GM12878 (cell line): Measurements from ENCODE around the gene AGBL1. TPM values are rescaled to one million over a fixed set of nuclear protein-coding genes. Genes with fewer than 3 reads are reported as not detected.

Source experiments
- ATAC-seq: fragments of 200-7000 bp; cut with Tn5 transposase; 3 replicates; pipeline ENCODE4 v1.9.1; 2020; ENCODE audit warnings: mild to moderate bottlenecking, moderate library complexity
- BruUV-seq: library from RNA; stranded (reverse); fragments of 400-500 nt; replicated peaks from 2 replicates; lab custom pipeline; 2021; lab: Mats Ljungman, UMichigan
- CTCF ChIA-PET: fragments of 300-600 bp; sonication (Branson Sonifier 250); formaldehyde crosslinking; extraction: SDS; loops from one replicate; lab custom pipeline; 2021; ENCODE audit warnings: inconsistent platforms; lab: Yijun Ruan, JAX
- POLR2A ChIA-PET: fragments of 350-600 bp; formaldehyde crosslinking; extraction: SDS; loops from one replicate; lab custom pipeline; 2021; ENCODE audit warnings: inconsistent platforms; lab: Charles Lee
- RAD21 ChIA-PET: fragments of 300-600 bp; sonication (Branson Sonifier 250); formaldehyde crosslinking; loops from one replicate; lab custom pipeline; 2023; ENCODE audit warnings: antibody characterized with exemption; ENCODE audit not compliant: unreplicated experiment; lab: Charles Lee
- SMC1A ChIA-PET: fragments of 300-600 bp; sonication (Branson Sonifier 250); formaldehyde crosslinking; loops from one replicate; lab custom pipeline; 2023; ENCODE audit not compliant: unreplicated experiment, uncharacterized antibody; lab: Charles Lee
- DNase-seq: peaks from one replicate; pipeline ENCODE4 v3.0.0-alpha.2; 2011; ENCODE audit warnings: low read depth, low spot score
- FAIRE-seq: peaks from 3 replicates; lab custom pipeline; 2011; peaks lifted over from hg19 to GRCh38; lab: Jason Lieb, UNC
- H2AFZ ChIP-seq: 2 replicates; pipeline ENCODE4 v1.6.0; 2011; ENCODE audit warnings: low read depth, low read length, control low read depth; ENCODE audit not compliant: control insufficient read depth
- H3K27ac ChIP-seq: 2 replicates; pipeline ENCODE4 v1.5.1; 2011; ENCODE audit warnings: control low read depth; ENCODE audit not compliant: control insufficient read depth, insufficient read depth
- H3K27me3 ChIP-seq, 2 experiments: replicated peaks in 1 of 2; 2 replicates each; pipeline versions ENCODE4 v1.6.0 to v1.6.1; 2011; ENCODE audit warnings: low read length in 1 of 2; ENCODE audit not compliant: control insufficient read depth in 2 of 2, insufficient read depth in 2 of 2
- H3K36me3 ChIP-seq, 2 experiments: 2 replicates each; pipeline ENCODE4 v1.5.1; 2011; ENCODE audit warnings: low read length in 1 of 2; ENCODE audit not compliant: control insufficient read depth in 2 of 2, insufficient read depth in 2 of 2
- H3K4me1 ChIP-seq: 2 replicates; pipeline ENCODE4 v1.6.1; 2011; ENCODE audit warnings: mild to moderate bottlenecking, low read length, moderate library complexity, mixed read lengths; ENCODE audit not compliant: control insufficient read depth, insufficient read depth
- H3K4me2 ChIP-seq: 2 replicates; pipeline ENCODE4 v1.6.0; 2011; ENCODE audit warnings: control low read depth; ENCODE audit not compliant: control insufficient read depth, insufficient read depth
- H3K4me3 ChIP-seq: fragments of 200-600 bp; sonication (generic); 2 replicates; pipeline ENCODE4 v1.5.1; 2016
- H3K79me2 ChIP-seq: 2 replicates; pipeline ENCODE4 v1.6.0; 2011; ENCODE audit warnings: low read length; ENCODE audit not compliant: control insufficient read depth, insufficient read depth
- H3K9ac ChIP-seq: 2 replicates; pipeline ENCODE4 v1.8.0; 2011; ENCODE audit warnings: low read length, control low read depth, mixed read lengths; ENCODE audit not compliant: control insufficient read depth, insufficient read depth
- H3K9me3 ChIP-seq: replicated peaks from 3 replicates; pipeline ENCODE4 v1.5.1; 2011; ENCODE audit warnings: mild to moderate bottlenecking, low read length; ENCODE audit not compliant: control insufficient read depth, insufficient read depth
- H4K20me1 ChIP-seq: 2 replicates; pipeline ENCODE4 v1.6.0; 2011; ENCODE audit not compliant: control insufficient read depth, insufficient read depth
- BACH1 ChIP-seq: fragments of 450-650 bp; IDR thresholded peaks from 2 replicates; pipeline ENCODE4 v1.6.1; 2017; ENCODE audit warnings: mild to moderate bottlenecking, borderline replicate concordance
- BHLHE40 ChIP-seq, 2 experiments: fragments of 450-650 bp in 1 of 2; IDR thresholded peaks; 2 replicates each; pipeline ENCODE4 v1.6.1; 2011 to 2017; ENCODE audit warnings: low read depth in 2 of 2, borderline replicate concordance in 1 of 2, improper control_type of control experiment in 1 of 2, low read length in 1 of 2, mild to moderate bottlenecking in 1 of 2
- ETV6 ChIP-seq, 2 experiments: fragments of 450-650 bp in 1 of 2; IDR thresholded peaks in 1 of 2; conservative IDR thresholded peaks in 1 of 2; 2 replicates each; pipeline ENCODE4 v1.6.1; 2014; ENCODE audit warnings: antibody characterized with exemption in 1 of 2, borderline replicate concordance in 1 of 2, low read depth in 1 of 2, mild to moderate bottlenecking in 1 of 2, moderate library complexity in 1 of 2
- FOXK2 ChIP-seq: fragments of 450-650 bp; IDR thresholded peaks from 2 replicates; pipeline ENCODE4 v1.6.1; 2017; ENCODE audit warnings: mild to moderate bottlenecking, moderate library complexity
- HCFC1 ChIP-seq: fragments of 150-350 bp; IDR thresholded peaks from 2 replicates; pipeline ENCODE4 v1.6.1; 2014; ENCODE audit warnings: low read length
- POU2F2 ChIP-seq: IDR thresholded peaks from 3 replicates; pipeline ENCODE4 v1.6.1; 2011; ENCODE audit warnings: low read depth, mild to moderate bottlenecking, low read length, borderline replicate concordance
- TCF7 ChIP-seq: IDR thresholded peaks from 2 replicates; pipeline ENCODE4 v1.6.1; 2014; ENCODE audit warnings: antibody characterized with exemption, borderline replicate concordance
- ZBED1 ChIP-seq: IDR thresholded peaks from 2 replicates; pipeline ENCODE4 v1.6.1; 2016; ENCODE audit warnings: borderline replicate concordance
- ZNF24 ChIP-seq: fragments of 450-650 bp; IDR thresholded peaks from 2 replicates; pipeline ENCODE4 v1.6.1; 2017; ENCODE audit warnings: antibody characterized with exemption, mild to moderate bottlenecking
- WGBS: methylation state at CpG from one replicate; pipeline ENCODE4 v1.1.6; 2016; ENCODE audit warnings: low lambda C conversion rate; ENCODE audit not compliant: insufficient replicate concordance, insufficient coverage; ENCODE audit errors: missing lambda C conversion rate; 5-methylcytosine and 5-hydroxymethylcytosine counted together
- in situ Hi-C: fragments of 300-500 bp; cut with MboI; formaldehyde crosslinking; loops from 9 replicates; pipeline ENCODE4 v1.14.3; 2018; ENCODE audit warnings: mixed read lengths
- intact Hi-C: fragments of 100-400 bp; cut with micrococcal nuclease; formaldehyde crosslinking; loops from one replicate; pipeline ENCODE4 v1.14.2; 2022; ENCODE audit not compliant: unreplicated experiment
- polyA plus RNA-seq, 11 experiments: library from polyadenylated mRNA; depleted of rRNA in 4 of 11; unstranded in 6 of 11; stranded (reverse) in 5 of 11; fragments of >200 nt; fragmentation: Nextera tagmentation in 4 of 11; fragmentation: Illumina TruSeq in 1 of 11; extraction: Ambion mirVana in 4 of 11; extraction: Trizol in 1 of 11; gene quantifications; 1 replicate in 1 of 11; 2 replicates in 10 of 11; pipeline versions ENCODE4 v1.2.1 to v1.2.3, GENCODE V29; 2011 to 2016; ENCODE audit warnings: inconsistent platforms in 2 of 11, missing spikeins in 2 of 11, low read depth in 1 of 11
- total RNA-seq, 4 experiments: library from RNA; depleted of rRNA in 3 of 4; stranded (reverse); fragments of >200 nt in 3 of 4; fragmentation: Illumina TruSeq in 1 of 4; extraction: Trizol in 1 of 4; gene quantifications; 2 replicates each; pipeline versions ENCODE4 v1.2.1 to v1.2.3, GENCODE V29; 2013 to 2021
- TF ChIP-seq, protein P1 (sequence below): fragments of 450-650 bp; IDR thresholded peaks from 2 replicates; pipeline ENCODE4 v1.6.1; 2017; ENCODE audit warnings: mild to moderate bottlenecking
- TF ChIP-seq, protein P2 (sequence below): fragments of 450-650 bp; formaldehyde crosslinking; IDR thresholded peaks from 2 replicates; pipeline ENCODE4 v1.4.0; 2022; ENCODE audit warnings: mild to moderate bottlenecking, moderate library complexity

AGBL1 gene
- total and polyA plus RNA-seq, 10 of the 15 experiments (the other 5 are each of a cell fraction or from before 2014, with no cell fraction given) = not detected

DNA sequence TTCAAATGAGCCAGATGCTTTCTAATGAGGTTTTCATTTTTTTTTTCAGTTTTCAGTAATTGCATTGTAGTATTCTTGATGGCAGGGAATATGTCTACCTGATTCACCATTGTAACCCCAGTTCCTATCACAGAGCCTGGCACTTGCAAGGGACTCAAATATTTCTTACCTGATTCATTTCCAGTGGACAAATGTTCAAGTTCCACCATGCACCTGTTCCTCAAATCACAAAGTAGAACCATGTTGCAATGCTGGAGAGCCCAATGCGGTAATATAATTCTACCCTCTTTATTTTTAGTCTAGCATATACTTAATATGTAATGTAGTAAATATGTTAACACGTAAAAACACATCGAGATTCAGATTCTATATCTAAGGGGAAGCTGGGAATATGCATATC, 722.6 kb downstream of the AGBL1 start:
- H3K4me1 ChIP-seq = no peaks in the 10 kb centered on the region
- H3K9me3 ChIP-seq = no peaks in the 10 kb centered on the region
- no peak overlapping the region for H3K9ac ChIP-seq
- TF ChIP-seq ZBED1 (no peak), BACH1 (no peak)
- TF ChIP-seq, all 136 proteins: peak for 0
- ChIA-PET SMC1A (no interaction called here), RAD21 (no interaction called here), POLR2A (no interaction called here), CTCF (no interaction called here)
- intact Hi-C loops = no loop called here
- H2AFZ ChIP-seq = no peak overlapping the region
- 30% methylated on average over 3 of the region's 3 CpGs for WGBS
- no TSS peak for BruUV-seq
- FAIRE-seq (no peak), ATAC-seq (no peak), DNase-seq (no peak)
- no peak overlapping the region for H3K4me3 ChIP-seq
- H3K4me2 ChIP-seq = no peak overlapping the region
- H3K79me2 ChIP-seq = no peaks in the 10 kb centered on the region
- H3K27ac ChIP-seq = no peak overlapping the region
- no peaks in the 10 kb centered on the region for H4K20me1 ChIP-seq
- H3K36me3 ChIP-seq = no peaks in the 10 kb centered on the region
- in situ Hi-C loops = no loop called here
- H3K27me3 ChIP-seq = no peaks in the 10 kb centered on the region

DNA sequence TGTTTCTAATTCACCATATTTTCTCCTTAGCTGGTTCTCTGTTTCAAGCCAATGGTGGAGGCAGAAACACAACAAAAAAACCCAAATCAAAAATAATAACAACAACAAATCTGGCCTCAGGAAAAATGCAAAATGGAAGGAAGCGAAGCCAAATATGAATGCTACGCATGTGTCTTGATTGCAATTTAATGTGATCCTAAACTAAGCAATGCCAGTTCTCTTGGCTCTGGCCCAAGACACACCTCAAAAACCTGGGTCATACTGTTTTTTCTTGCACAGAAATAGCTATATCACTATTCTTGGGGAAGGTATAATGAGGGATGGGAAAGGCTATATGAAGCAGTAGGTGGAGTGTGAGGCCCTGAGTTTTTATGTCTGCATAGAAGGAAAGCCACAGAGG, 724.7 kb downstream of the AGBL1 start:
- in situ Hi-C loops = no loop called here
- Histone ChIP-seq H3K36me3 (no peaks in the 10 kb centered on the region), H3K27me3 (no peaks in the 10 kb centered on the region), H3K79me2 (no peaks in the 10 kb centered on the region), H3K4me1 (no peaks in the 10 kb centered on the region), H3K9ac (no peak overlapping the region), H4K20me1 (no peaks in the 10 kb centered on the region), H3K4me3 (no peak overlapping the region), H3K4me2 (no peak overlapping the region), H3K27ac (no peak overlapping the region), H2AFZ (no peak overlapping the region), H3K9me3 (no peaks in the 10 kb centered on the region)
- CTCF ChIA-PET = no interaction called here
- RAD21 ChIA-PET = no interaction called here
- ATAC-seq = no peak
- intact Hi-C loops = no loop called here
- POLR2A ChIA-PET = no interaction called here
- FAIRE-seq = no peak
- 55% methylated on average over 2 of the region's 2 CpGs for WGBS
- SMC1A ChIA-PET = no interaction called here
- DNase-seq = no peak
- TF ChIP-seq ETV6 (conservative IDR thresholded peaks at IDR 0.05 in 1 of 2, IDR thresholded peaks at IDR 0.05 in 1 of 2; ENCODE audit: borderline replicate concordance in 1 of 2, low read depth in 1 of 2) (no peak), POU2F2 (no peak), TCF7 (no peak), BHLHE40 (IDR thresholded peaks at IDR 0.05; ENCODE audit: borderline replicate concordance in 1 of 2, low read depth in 2 of 2, low read length in 1 of 2) (no peak), ZNF24 (no peak), HCFC1 (no peak), FOXK2 (no peak)
- TF ChIP-seq, protein P1, sequence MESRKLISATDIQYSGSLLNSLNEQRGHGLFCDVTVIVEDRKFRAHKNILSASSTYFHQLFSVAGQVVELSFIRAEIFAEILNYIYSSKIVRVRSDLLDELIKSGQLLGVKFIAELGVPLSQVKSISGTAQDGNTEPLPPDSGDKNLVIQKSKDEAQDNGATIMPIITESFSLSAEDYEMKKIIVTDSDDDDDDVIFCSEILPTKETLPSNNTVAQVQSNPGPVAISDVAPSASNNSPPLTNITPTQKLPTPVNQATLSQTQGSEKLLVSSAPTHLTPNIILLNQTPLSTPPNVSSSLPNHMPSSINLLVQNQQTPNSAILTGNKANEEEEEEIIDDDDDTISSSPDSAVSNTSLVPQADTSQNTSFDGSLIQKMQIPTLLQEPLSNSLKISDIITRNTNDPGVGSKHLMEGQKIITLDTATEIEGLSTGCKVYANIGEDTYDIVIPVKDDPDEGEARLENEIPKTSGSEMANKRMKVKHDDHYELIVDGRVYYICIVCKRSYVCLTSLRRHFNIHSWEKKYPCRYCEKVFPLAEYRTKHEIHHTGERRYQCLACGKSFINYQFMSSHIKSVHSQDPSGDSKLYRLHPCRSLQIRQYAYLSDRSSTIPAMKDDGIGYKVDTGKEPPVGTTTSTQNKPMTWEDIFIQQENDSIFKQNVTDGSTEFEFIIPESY = no peak
- TF ChIP-seq, protein P2, sequence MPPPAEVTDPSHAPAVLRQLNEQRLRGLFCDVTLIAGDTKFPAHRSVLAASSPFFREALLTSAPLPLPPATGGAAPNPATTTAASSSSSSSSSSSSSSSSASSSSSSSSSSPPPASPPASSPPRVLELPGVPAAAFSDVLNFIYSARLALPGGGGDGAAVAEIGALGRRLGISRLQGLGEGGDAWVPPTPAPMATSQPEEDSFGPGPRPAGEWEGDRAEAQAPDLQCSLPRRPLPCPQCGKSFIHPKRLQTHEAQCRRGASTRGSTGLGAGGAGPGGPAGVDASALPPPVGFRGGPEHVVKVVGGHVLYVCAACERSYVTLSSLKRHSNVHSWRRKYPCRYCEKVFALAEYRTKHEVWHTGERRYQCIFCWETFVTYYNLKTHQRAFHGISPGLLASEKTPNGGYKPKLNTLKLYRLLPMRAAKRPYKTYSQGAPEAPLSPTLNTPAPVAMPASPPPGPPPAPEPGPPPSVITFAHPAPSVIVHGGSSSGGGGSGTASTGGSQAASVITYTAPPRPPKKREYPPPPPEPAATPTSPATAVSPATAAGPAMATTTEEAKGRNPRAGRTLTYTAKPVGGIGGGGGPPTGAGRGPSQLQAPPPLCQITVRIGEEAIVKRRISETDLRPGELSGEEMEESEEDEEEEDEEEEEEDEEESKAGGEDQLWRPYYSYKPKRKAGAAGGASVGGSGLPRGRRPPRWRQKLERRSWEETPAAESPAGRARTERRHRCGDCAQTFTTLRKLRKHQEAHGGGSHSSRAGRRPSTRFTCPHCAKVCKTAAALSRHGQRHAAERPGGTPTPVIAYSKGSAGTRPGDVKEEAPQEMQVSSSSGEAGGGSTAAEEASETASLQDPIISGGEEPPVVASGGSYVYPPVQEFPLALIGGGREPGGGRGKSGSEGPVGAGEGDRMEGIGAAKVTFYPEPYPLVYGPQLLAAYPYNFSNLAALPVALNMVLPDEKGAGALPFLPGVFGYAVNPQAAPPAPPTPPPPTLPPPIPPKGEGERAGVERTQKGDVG (CRISPR knock-in tag) = no peak
- no TSS peak for BruUV-seq
